ENCODE measurements around the gene GCK. TPM values are rescaled to one million over a fixed set of nuclear protein-coding genes. Genes with fewer than 3 reads are reported as not detected.

The GCK gene
- total and polyA plus RNA-seq, 2 donors = 0.24 to 0.30 TPM

- Histone ChIP-seq H3K36me3 (ENCODE audit: control insufficient read depth in 2 of 2, insufficient read depth in 2 of 2, low read length in 1 of 2) (no peaks in the 10 kb centered on the region), H3K27ac (ENCODE audit: low read depth in 1 of 2, low read length in 1 of 2) (no peak overlapping the region), H3K27me3 (ENCODE audit: control insufficient read depth in 2 of 2, insufficient read depth in 1 of 2, low read length in 1 of 2) (peaks cover 0 to 6% of the 10 kb centered on the region in 2 donors), H3K9me3 (ENCODE audit: control insufficient read depth in 2 of 2, insufficient read depth in 1 of 2, low read length in 1 of 2) (no peaks in the 10 kb centered on the region), H3K4me1 (ENCODE audit: control insufficient read depth in 2 of 2, insufficient read depth in 2 of 2, low read length in 2 of 2) (no peaks in the 10 kb centered on the region), H3K4me3 (ENCODE audit: low read length in 2 of 2) (no peak overlapping the region)
- WGBS = 94% methylated on average over 12 of the region's 12 CpGs
- DNase-seq (ENCODE audit: low read depth in 6 of 9, low spot score in 9 of 9) = no peak
Measured at GRCh38 chr7:44231088-44231487, 41.8 kb upstream of the GCK start.

DNA sequence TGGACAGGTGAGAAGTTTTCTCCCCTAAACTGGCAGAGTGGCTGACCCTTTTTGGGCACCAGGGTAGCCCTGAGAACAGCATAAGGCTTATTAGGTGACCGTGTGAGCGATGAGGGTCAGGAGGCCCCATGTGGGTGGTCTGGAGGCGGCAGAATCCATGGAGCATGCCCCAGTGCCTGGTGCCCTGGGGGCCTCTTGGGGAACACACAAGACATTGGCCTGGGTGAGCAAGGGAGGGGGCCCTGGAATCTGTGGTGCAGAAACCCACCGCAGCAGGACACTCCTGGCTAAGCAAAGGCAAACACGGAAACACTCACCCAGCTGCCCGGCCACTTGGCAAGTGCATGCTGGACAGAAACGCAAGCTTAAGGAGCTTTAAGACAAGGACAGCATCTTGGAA lies 41.0 kb upstream of the GCK start:
- Histone ChIP-seq H3K36me3 (ENCODE audit: control insufficient read depth in 2 of 2, insufficient read depth in 2 of 2, low read length in 1 of 2) (no peaks in the 10 kb centered on the region), H3K27ac (ENCODE audit: low read depth in 1 of 2, low read length in 1 of 2) (no peak overlapping the region), H3K4me1 (ENCODE audit: control insufficient read depth in 2 of 2, insufficient read depth in 2 of 2, low read length in 2 of 2) (no peaks in the 10 kb centered on the region), H3K4me3 (ENCODE audit: low read length in 2 of 2) (no peak overlapping the region), H3K9me3 (ENCODE audit: control insufficient read depth in 2 of 2, insufficient read depth in 1 of 2, low read length in 1 of 2) (no peaks in the 10 kb centered on the region), H3K27me3 (ENCODE audit: control insufficient read depth in 2 of 2, insufficient read depth in 1 of 2, low read length in 1 of 2) (peaks cover 0 to 12% of the 10 kb centered on the region in 2 donors)
- WGBS = 98% methylated on average over 7 of the region's 7 CpGs
- no peak for DNase-seq (ENCODE audit: low read depth in 6 of 9, low spot score in 9 of 9)

DNA sequence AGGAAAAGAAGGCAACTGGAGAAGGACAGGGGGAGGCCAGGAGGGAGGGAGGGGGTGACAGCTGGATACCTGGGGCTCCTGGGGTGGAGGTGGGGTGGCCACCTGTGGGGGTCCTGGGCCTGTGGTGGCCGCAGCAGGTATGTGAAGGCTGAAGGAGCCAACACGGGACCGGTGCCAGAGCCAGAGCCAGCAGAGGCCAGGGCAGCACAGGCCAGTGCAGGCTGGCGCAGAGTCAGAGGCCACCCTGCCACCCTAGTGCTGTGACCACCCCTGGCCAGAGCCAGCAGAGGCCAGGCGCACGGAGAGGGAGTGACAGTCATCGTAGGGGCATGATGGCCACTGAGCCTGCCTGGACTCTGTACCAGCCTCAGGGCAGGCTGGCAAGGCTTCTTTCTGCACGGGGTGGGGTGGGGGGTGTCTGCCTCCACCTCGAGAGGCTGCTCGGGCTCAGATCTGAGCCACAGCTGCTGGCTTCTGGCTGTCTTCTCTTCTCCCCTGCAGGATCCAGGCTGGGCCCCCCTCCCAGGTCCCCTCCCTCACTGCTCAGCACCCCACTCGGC lies 40.4 kb upstream of the GCK start:
- Histone ChIP-seq H3K4me3 (ENCODE audit: low read length in 2 of 2) (no peak overlapping the region), H3K27me3 (ENCODE audit: control insufficient read depth in 2 of 2, insufficient read depth in 1 of 2, low read length in 1 of 2) (peaks cover 0 to 17% of the 10 kb centered on the region in 2 donors), H3K36me3 (ENCODE audit: control insufficient read depth in 2 of 2, insufficient read depth in 2 of 2, low read length in 1 of 2) (no peaks in the 10 kb centered on the region), H3K4me1 (ENCODE audit: control insufficient read depth in 2 of 2, insufficient read depth in 2 of 2, low read length in 2 of 2) (no peaks in the 10 kb centered on the region), H3K9me3 (ENCODE audit: control insufficient read depth in 2 of 2, insufficient read depth in 1 of 2, low read length in 1 of 2) (no peaks in the 10 kb centered on the region), H3K27ac (ENCODE audit: low read depth in 1 of 2, low read length in 1 of 2) (no peak overlapping the region)
- WGBS = 92% methylated on average over 11 of the region's 11 CpGs
- no peak for DNase-seq (ENCODE audit: low read depth in 6 of 9, low spot score in 9 of 9)

DNA sequence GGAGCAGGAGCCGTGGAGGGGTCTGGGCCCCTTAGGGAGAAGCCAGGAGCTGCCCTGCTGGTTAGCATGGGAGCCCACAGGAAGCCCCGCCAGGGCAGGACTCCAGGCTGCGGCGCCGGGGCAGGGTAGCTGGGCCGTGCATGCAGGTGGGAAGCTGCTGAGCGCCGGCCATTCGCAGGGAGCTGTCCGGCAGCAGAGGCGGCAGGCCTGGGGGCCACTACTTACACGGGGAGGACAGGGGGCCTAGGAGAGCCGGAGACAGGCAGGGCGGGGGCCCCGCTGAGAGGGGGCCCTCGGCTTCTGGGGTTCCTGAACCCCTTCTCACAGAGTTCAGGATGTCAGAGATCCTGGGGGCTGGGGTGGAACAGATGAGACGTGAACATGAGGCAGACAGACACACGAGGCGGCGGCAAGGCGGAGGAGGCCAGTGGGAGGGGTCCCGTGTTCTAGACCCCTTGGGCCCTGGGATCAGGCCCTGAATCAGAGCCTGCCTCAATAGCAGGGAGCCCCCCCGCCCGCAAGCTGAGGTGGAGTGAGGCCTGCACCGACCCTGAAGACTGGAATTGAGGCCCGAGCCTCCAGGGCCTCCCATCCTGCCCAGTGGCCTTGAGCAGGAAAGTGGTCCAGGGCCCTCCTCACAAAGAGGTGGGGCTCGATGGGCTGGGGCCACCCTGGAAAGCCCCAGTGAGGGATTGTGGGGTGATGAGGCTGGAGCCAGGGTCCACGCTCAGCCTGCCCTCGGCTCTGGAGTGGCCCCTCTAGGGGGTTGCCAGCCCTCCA lies 39.5 kb upstream of the GCK start:
- H3K9me3 ChIP-seq (ENCODE audit: control insufficient read depth in 2 of 2, insufficient read depth in 1 of 2, low read length in 1 of 2) = no peaks in the 10 kb centered on the region
- no peak overlapping the region for H3K27ac ChIP-seq (ENCODE audit: low read depth in 1 of 2, low read length in 1 of 2)
- peaks cover 0 to 17% of the 10 kb centered on the region in 2 donors for H3K27me3 ChIP-seq (ENCODE audit: control insufficient read depth in 2 of 2, insufficient read depth in 1 of 2, low read length in 1 of 2)
- H3K4me3 ChIP-seq (ENCODE audit: low read length in 2 of 2) = no peak overlapping the region
- DNase-seq (ENCODE audit: low read depth in 6 of 9, low spot score in 9 of 9) = no peak
- no peaks in the 10 kb centered on the region for H3K36me3 ChIP-seq (ENCODE audit: control insufficient read depth in 2 of 2, insufficient read depth in 2 of 2, low read length in 1 of 2)
- H3K4me1 ChIP-seq (ENCODE audit: control insufficient read depth in 2 of 2, insufficient read depth in 2 of 2, low read length in 2 of 2) = no peaks in the 10 kb centered on the region
- 94% methylated on average over 29 of the region's 29 CpGs for WGBS

- DNase-seq (ENCODE audit: low read depth in 6 of 9, low spot score in 9 of 9) = no peak
- Histone ChIP-seq H3K4me3 (ENCODE audit: low read length in 2 of 2) (no peak overlapping the region), H3K9me3 (ENCODE audit: control insufficient read depth in 2 of 2, insufficient read depth in 1 of 2, low read length in 1 of 2) (no peaks in the 10 kb centered on the region), H3K27me3 (ENCODE audit: control insufficient read depth in 2 of 2, insufficient read depth in 1 of 2, low read length in 1 of 2) (peaks cover 0 to 17% of the 10 kb centered on the region in 2 donors), H3K27ac (ENCODE audit: low read depth in 1 of 2, low read length in 1 of 2) (no peak overlapping the region), H3K36me3 (ENCODE audit: control insufficient read depth in 2 of 2, insufficient read depth in 2 of 2, low read length in 1 of 2) (no peaks in the 10 kb centered on the region), H3K4me1 (ENCODE audit: control insufficient read depth in 2 of 2, insufficient read depth in 2 of 2, low read length in 2 of 2) (peaks cover 0 to 5% of the 10 kb centered on the region in 2 donors)
- 92% methylated on average over 14 of the region's 14 CpGs for WGBS
Measured at GRCh38 chr7:44227911-44228310, 38.7 kb upstream of the GCK start.

- Histone ChIP-seq H3K4me3 (ENCODE audit: low read length in 2 of 2) (no peak overlapping the region), H3K27me3 (ENCODE audit: control insufficient read depth in 2 of 2, insufficient read depth in 1 of 2, low read length in 1 of 2) (peaks cover 0 to 17% of the 10 kb centered on the region in 2 donors), H3K9me3 (ENCODE audit: control insufficient read depth in 2 of 2, insufficient read depth in 1 of 2, low read length in 1 of 2) (no peaks in the 10 kb centered on the region), H3K36me3 (ENCODE audit: control insufficient read depth in 2 of 2, insufficient read depth in 2 of 2, low read length in 1 of 2) (no peaks in the 10 kb centered on the region), H3K4me1 (ENCODE audit: control insufficient read depth in 2 of 2, insufficient read depth in 2 of 2, low read length in 2 of 2) (peaks cover 0 to 5% of the 10 kb centered on the region in 2 donors), H3K27ac (ENCODE audit: low read depth in 1 of 2, low read length in 1 of 2) (no peak overlapping the region)
- 70% methylated on average over 17 of the region's 17 CpGs for WGBS
- no peak for DNase-seq (ENCODE audit: low read depth in 6 of 9, low spot score in 9 of 9)
Measured at GRCh38 chr7:44226396-44226753, 37.1 kb upstream of the GCK start.

- Histone ChIP-seq H3K4me1 (ENCODE audit: control insufficient read depth in 2 of 2, insufficient read depth in 2 of 2, low read length in 2 of 2) (peaks cover 0 to 5% of the 10 kb centered on the region in 2 donors), H3K27ac (ENCODE audit: low read depth in 1 of 2, low read length in 1 of 2) (no peak overlapping the region), H3K27me3 (ENCODE audit: control insufficient read depth in 2 of 2, insufficient read depth in 1 of 2, low read length in 1 of 2) (peaks cover 0 to 17% of the 10 kb centered on the region in 2 donors), H3K9me3 (ENCODE audit: control insufficient read depth in 2 of 2, insufficient read depth in 1 of 2, low read length in 1 of 2) (no peaks in the 10 kb centered on the region), H3K4me3 (ENCODE audit: low read length in 2 of 2) (no peak overlapping the region), H3K36me3 (ENCODE audit: control insufficient read depth in 2 of 2, insufficient read depth in 2 of 2, low read length in 1 of 2) (no peaks in the 10 kb centered on the region)
- no peak for DNase-seq (ENCODE audit: low read depth in 6 of 9, low spot score in 9 of 9)
- 86% methylated on average over 26 of the region's 26 CpGs for WGBS
Measured at GRCh38 chr7:44225566-44226395, 36.5 kb upstream of the GCK start.

DNA sequence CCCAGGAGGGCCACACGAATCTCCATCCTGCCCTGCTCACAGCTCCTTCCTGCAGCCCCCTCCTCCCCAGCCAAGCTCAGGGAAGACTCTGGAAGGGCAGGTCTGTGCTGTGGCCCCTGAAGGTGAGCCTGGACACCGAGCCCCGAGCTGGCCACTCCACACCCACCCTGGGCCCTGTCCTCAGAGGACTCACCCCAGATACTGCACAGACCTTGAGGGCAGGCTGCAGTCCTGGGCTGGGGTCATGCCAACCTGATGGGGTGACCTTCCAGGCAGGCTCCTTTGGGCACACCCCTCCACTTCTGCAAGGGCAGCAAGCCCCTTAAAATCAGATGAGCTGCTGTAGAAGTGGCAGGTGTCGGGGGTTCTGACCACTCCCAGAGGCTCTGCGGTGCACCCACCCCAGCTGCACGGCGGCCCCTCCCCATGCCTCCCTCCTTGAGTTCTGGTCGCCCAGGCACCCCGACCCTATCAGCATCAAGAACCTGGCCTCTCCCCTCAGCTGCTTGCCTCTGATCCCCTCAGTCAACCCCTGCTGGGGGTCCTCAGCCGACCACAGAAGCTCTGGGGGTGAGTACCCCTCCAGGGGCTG lies 35.8 kb upstream of the GCK start:
- no peaks in the 10 kb centered on the region for H3K36me3 ChIP-seq (ENCODE audit: control insufficient read depth in 2 of 2, insufficient read depth in 2 of 2, low read length in 1 of 2)
- WGBS = 86% methylated on average over 10 of the region's 10 CpGs
- H3K27me3 ChIP-seq (ENCODE audit: control insufficient read depth in 2 of 2, insufficient read depth in 1 of 2, low read length in 1 of 2) = peaks cover 0 to 17% of the 10 kb centered on the region in 2 donors
- no peak for DNase-seq (ENCODE audit: low read depth in 6 of 9, low spot score in 9 of 9)
- H3K27ac ChIP-seq (ENCODE audit: low read depth in 1 of 2, low read length in 1 of 2) = no peak overlapping the region
- peaks cover 0 to 5% of the 10 kb centered on the region in 2 donors for H3K4me1 ChIP-seq (ENCODE audit: control insufficient read depth in 2 of 2, insufficient read depth in 2 of 2, low read length in 2 of 2)
- H3K4me3 ChIP-seq (ENCODE audit: low read length in 2 of 2) = no peak overlapping the region
- no peaks in the 10 kb centered on the region for H3K9me3 ChIP-seq (ENCODE audit: control insufficient read depth in 2 of 2, insufficient read depth in 1 of 2, low read length in 1 of 2)
